Upper lobe of left lung (tissue), 4 donors: ENCODE results near the gene FHOD1.
A peak's percentile ranks its signal among the peaks of the same experiment; 100 is the strongest.

Experiments
- CTCF ChIP-seq, 6 experiments: fragments of 450-650 bp in 4 of 6; fragments of 200-600 bp in 2 of 6; sonication (generic) in 2 of 6; IDR thresholded peaks; one replicate each; pipeline ENCODE4 v1.5.1; 2016 to 2019; ENCODE audit warnings: antibody characterized with exemption in 6 of 6
- POLR2A ChIP-seq, 4 donors: fragments of 450-650 bp; IDR thresholded peaks; one replicate each; pipeline ENCODE4 v1.5.1; 2016 to 2017; ENCODE audit warnings: antibody characterized with exemption in 4 of 4, mild to moderate bottlenecking in 2 of 4

GRCh38 chr16:67185651-67186134 is 61.6 kb downstream of the FHOD1 start:
- TF ChIP-seq CTCF (IDR thresholded peaks at IDR 0.05) = peak in 1 of 6 experiments; percentile 11
- peak in 1 of 4 donors; percentile 15 for TF ChIP-seq POLR2A (IDR thresholded peaks at IDR 0.05)
